GM12878 (cell line): Measurements from ENCODE around the gene SLC22A7. TPM values are rescaled to one million over a fixed set of nuclear protein-coding genes. Genes with fewer than 3 reads are reported as not detected.
"Not testable (repeated sequence)": the region's sequence is repeated elsewhere in the genome, so short reads cannot be mapped to it uniquely, and the experiment has no call there.

ENCODE experiments used
- ATAC-seq: fragments of 200-7000 bp; cut with Tn5 transposase; 3 replicates; pipeline ENCODE4 v1.9.1; 2020; ENCODE audit warnings: mild to moderate bottlenecking, moderate library complexity
- BruUV-seq: library from RNA; stranded (reverse); fragments of 400-500 nt; replicated peaks from 2 replicates; lab custom pipeline; 2021; lab: Mats Ljungman, UMichigan
- CTCF ChIA-PET: fragments of 300-600 bp; sonication (Branson Sonifier 250); formaldehyde crosslinking; extraction: SDS; loops from one replicate; lab custom pipeline; 2021; ENCODE audit warnings: inconsistent platforms; lab: Yijun Ruan, JAX
- POLR2A ChIA-PET: fragments of 350-600 bp; formaldehyde crosslinking; extraction: SDS; loops from one replicate; lab custom pipeline; 2021; ENCODE audit warnings: inconsistent platforms; lab: Charles Lee
- RAD21 ChIA-PET: fragments of 300-600 bp; sonication (Branson Sonifier 250); formaldehyde crosslinking; loops from one replicate; lab custom pipeline; 2023; ENCODE audit warnings: antibody characterized with exemption; ENCODE audit not compliant: unreplicated experiment; lab: Charles Lee
- SMC1A ChIA-PET: fragments of 300-600 bp; sonication (Branson Sonifier 250); formaldehyde crosslinking; loops from one replicate; lab custom pipeline; 2023; ENCODE audit not compliant: unreplicated experiment, uncharacterized antibody; lab: Charles Lee
- DNase-seq: peaks from one replicate; pipeline ENCODE4 v3.0.0-alpha.2; 2011; ENCODE audit warnings: low read depth, low spot score
- FAIRE-seq: peaks from 3 replicates; lab custom pipeline; 2011; peaks lifted over from hg19 to GRCh38; lab: Jason Lieb, UNC
- H2AFZ ChIP-seq: 2 replicates; pipeline ENCODE4 v1.6.0; 2011; ENCODE audit warnings: low read depth, low read length, control low read depth; ENCODE audit not compliant: control insufficient read depth
- H3K27ac ChIP-seq: 2 replicates; pipeline ENCODE4 v1.5.1; 2011; ENCODE audit warnings: control low read depth; ENCODE audit not compliant: control insufficient read depth, insufficient read depth
- H3K27me3 ChIP-seq, 2 experiments: replicated peaks in 1 of 2; 2 replicates each; pipeline versions ENCODE4 v1.6.0 to v1.6.1; 2011; ENCODE audit warnings: low read length in 1 of 2; ENCODE audit not compliant: control insufficient read depth in 2 of 2, insufficient read depth in 2 of 2
- H3K36me3 ChIP-seq, 2 experiments: 2 replicates each; pipeline ENCODE4 v1.5.1; 2011; ENCODE audit warnings: low read length in 1 of 2; ENCODE audit not compliant: control insufficient read depth in 2 of 2, insufficient read depth in 2 of 2
- H3K4me1 ChIP-seq: 2 replicates; pipeline ENCODE4 v1.6.1; 2011; ENCODE audit warnings: mild to moderate bottlenecking, low read length, moderate library complexity, mixed read lengths; ENCODE audit not compliant: control insufficient read depth, insufficient read depth
- H3K4me2 ChIP-seq: 2 replicates; pipeline ENCODE4 v1.6.0; 2011; ENCODE audit warnings: control low read depth; ENCODE audit not compliant: control insufficient read depth, insufficient read depth
- H3K4me3 ChIP-seq: fragments of 200-600 bp; sonication (generic); 2 replicates; pipeline ENCODE4 v1.5.1; 2016
- H3K79me2 ChIP-seq: 2 replicates; pipeline ENCODE4 v1.6.0; 2011; ENCODE audit warnings: low read length; ENCODE audit not compliant: control insufficient read depth, insufficient read depth
- H3K9ac ChIP-seq: 2 replicates; pipeline ENCODE4 v1.8.0; 2011; ENCODE audit warnings: low read length, control low read depth, mixed read lengths; ENCODE audit not compliant: control insufficient read depth, insufficient read depth
- H3K9me3 ChIP-seq: replicated peaks from 3 replicates; pipeline ENCODE4 v1.5.1; 2011; ENCODE audit warnings: mild to moderate bottlenecking, low read length; ENCODE audit not compliant: control insufficient read depth, insufficient read depth
- H4K20me1 ChIP-seq: 2 replicates; pipeline ENCODE4 v1.6.0; 2011; ENCODE audit not compliant: control insufficient read depth, insufficient read depth
- ASH2L ChIP-seq: fragments of 300-600, 200-600 bp; sonication (generic); IDR thresholded peaks from 2 replicates; pipeline ENCODE4 v1.6.1; 2017; ENCODE audit warnings: low read depth, mild to moderate bottlenecking, borderline replicate concordance
- BHLHE40 ChIP-seq, 2 experiments: fragments of 450-650 bp in 1 of 2; IDR thresholded peaks; 2 replicates each; pipeline ENCODE4 v1.6.1; 2011 to 2017; ENCODE audit warnings: low read depth in 2 of 2, borderline replicate concordance in 1 of 2, improper control_type of control experiment in 1 of 2, low read length in 1 of 2, mild to moderate bottlenecking in 1 of 2
- CBFB ChIP-seq: IDR thresholded peaks from 2 replicates; pipeline ENCODE4 v1.6.1; 2016; ENCODE audit warnings: antibody characterized with exemption, low read depth
- DPF2 ChIP-seq: fragments of 450-650 bp; IDR thresholded peaks from 2 replicates; pipeline ENCODE4 v1.6.1; 2017; ENCODE audit warnings: mild to moderate bottlenecking
- EED ChIP-seq: sonication (generic); IDR thresholded peaks from 2 replicates; pipeline ENCODE4 v1.6.1; 2016; ENCODE audit warnings: antibody characterized with exemption, low read depth
- FOXM1 ChIP-seq: IDR thresholded peaks from 2 replicates; pipeline ENCODE4 v1.6.1; 2012; ENCODE audit warnings: low read depth, mild to moderate bottlenecking, inconsistent platforms, low read length, moderate library complexity
- HDGF ChIP-seq: fragments of 450-650 bp; IDR thresholded peaks from 2 replicates; pipeline ENCODE4 v1.6.1; 2016; ENCODE audit warnings: antibody characterized with exemption
- IKZF2 ChIP-seq, 2 experiments: fragments of 450-650 bp; IDR thresholded peaks; 2 replicates each; pipeline ENCODE4 v1.6.1; 2017; ENCODE audit warnings: mild to moderate bottlenecking in 2 of 2, moderate library complexity in 2 of 2
- MTA2 ChIP-seq: fragments of 450-650 bp; IDR thresholded peaks from 2 replicates; pipeline ENCODE4 v1.6.1; 2016; ENCODE audit warnings: low read depth, mild to moderate bottlenecking, moderate library complexity
- NR2F1 ChIP-seq: fragments of 450-650 bp; conservative IDR thresholded peaks from 2 replicates; pipeline ENCODE4 v1.6.1; 2017; ENCODE audit warnings: mild to moderate bottlenecking
- POLR2AphosphoS2 ChIP-seq: IDR thresholded peaks from 2 replicates; pipeline ENCODE4 v1.6.1; 2011; ENCODE audit warnings: low read depth, mild to moderate bottlenecking, low read length, improper control_type of control experiment, moderate library complexity
- POU2F2 ChIP-seq: IDR thresholded peaks from 3 replicates; pipeline ENCODE4 v1.6.1; 2011; ENCODE audit warnings: low read depth, mild to moderate bottlenecking, low read length, borderline replicate concordance
- RAD51 ChIP-seq: fragments of 450-650 bp; IDR thresholded peaks from 2 replicates; pipeline ENCODE4 v1.6.1; 2016; ENCODE audit warnings: moderate library complexity, mild to moderate bottlenecking, inconsistent platforms
- SMC3 ChIP-seq: IDR thresholded peaks from 2 replicates; pipeline ENCODE4 v1.6.1; 2011; ENCODE audit warnings: low read length, improper control_type of control experiment, borderline replicate concordance
- SP1 ChIP-seq: IDR thresholded peaks from one replicate; pipeline ENCODE4 v1.6.1; 2011; ENCODE audit warnings: low read depth, low read length
- SREBF1 ChIP-seq: IDR thresholded peaks from 2 replicates; pipeline ENCODE4 v1.6.1; 2012; ENCODE audit warnings: mild to moderate bottlenecking, low read length
- TCF3 ChIP-seq: IDR thresholded peaks from 2 replicates; pipeline ENCODE4 v1.6.1; 2012; ENCODE audit warnings: low read depth, mild to moderate bottlenecking, low read length, borderline replicate concordance; ENCODE audit not compliant: insufficient read depth
- ZNF622 ChIP-seq: fragments of 450-650 bp; IDR thresholded peaks from 2 replicates; pipeline ENCODE4 v1.6.1; 2017; ENCODE audit warnings: mild to moderate bottlenecking, inconsistent platforms
- WGBS: methylation state at CpG from one replicate; pipeline ENCODE4 v1.1.6; 2016; ENCODE audit warnings: low lambda C conversion rate; ENCODE audit not compliant: insufficient replicate concordance, insufficient coverage; ENCODE audit errors: missing lambda C conversion rate; 5-methylcytosine and 5-hydroxymethylcytosine counted together
- in situ Hi-C: fragments of 300-500 bp; cut with MboI; formaldehyde crosslinking; loops from 9 replicates; pipeline ENCODE4 v1.14.3; 2018; ENCODE audit warnings: mixed read lengths
- intact Hi-C: fragments of 100-400 bp; cut with micrococcal nuclease; formaldehyde crosslinking; loops from one replicate; pipeline ENCODE4 v1.14.2; 2022; ENCODE audit not compliant: unreplicated experiment
- polyA plus RNA-seq, 11 experiments: library from polyadenylated mRNA; depleted of rRNA in 4 of 11; unstranded in 6 of 11; stranded (reverse) in 5 of 11; fragments of >200 nt; fragmentation: Nextera tagmentation in 4 of 11; fragmentation: Illumina TruSeq in 1 of 11; extraction: Ambion mirVana in 4 of 11; extraction: Trizol in 1 of 11; gene quantifications; 1 replicate in 1 of 11; 2 replicates in 10 of 11; pipeline versions ENCODE4 v1.2.1 to v1.2.3, GENCODE V29; 2011 to 2016; ENCODE audit warnings: inconsistent platforms in 2 of 11, missing spikeins in 2 of 11, low read depth in 1 of 11
- total RNA-seq, 4 experiments: library from RNA; depleted of rRNA in 3 of 4; stranded (reverse); fragments of >200 nt in 3 of 4; fragmentation: Illumina TruSeq in 1 of 4; extraction: Trizol in 1 of 4; gene quantifications; 2 replicates each; pipeline versions ENCODE4 v1.2.1 to v1.2.3, GENCODE V29; 2013 to 2021
- TF ChIP-seq, protein P1 (sequence below), 3 experiments: IDR thresholded peaks in 2 of 3; conservative IDR thresholded peaks in 1 of 3; 2 replicates each; pipeline ENCODE4 v1.5.1; 2011; ENCODE audit warnings: low read depth in 3 of 3, low read length in 3 of 3, mild to moderate bottlenecking in 3 of 3, control low read depth in 2 of 3, moderate library complexity in 2 of 3, inconsistent platforms in 1 of 3, mixed read lengths in 1 of 3; ENCODE audit not compliant: control insufficient read depth in 2 of 3, insufficient read depth in 1 of 3; ENCODE audit errors: extremely low read depth in 1 of 3

Gene SLC22A7
- total and polyA plus RNA-seq, 10 of the 15 experiments (the other 5 are each of a cell fraction or from before 2014, with no cell fraction given), result 0.08 to 0.31 TPM; not detected in 8

DNA sequence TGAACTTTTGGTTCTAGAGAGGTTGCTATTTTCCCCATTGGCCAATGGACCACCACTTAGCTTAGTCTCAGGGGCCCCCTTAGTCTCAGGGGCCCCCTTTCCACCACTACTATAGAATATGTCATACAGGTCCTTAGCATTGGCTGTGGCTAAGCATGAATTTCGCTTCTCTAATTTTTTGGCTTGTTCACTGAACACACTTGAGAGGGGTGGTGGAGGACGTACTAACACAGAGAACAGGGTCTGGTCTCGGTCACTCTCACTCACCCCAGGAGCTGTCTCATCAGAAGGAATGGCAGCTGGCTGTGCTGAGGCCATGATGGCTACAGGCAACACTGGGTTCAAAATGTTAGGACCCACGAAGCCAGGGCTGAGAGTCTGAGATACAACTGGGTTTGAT is 41.1 kb downstream of the SLC22A7 start (continued):
- TF ChIP-seq DPF2, result peak; percentile 43
- 0 out of 2 replicates have a peak, but pooled peaks have one; percentile 8 for TF ChIP-seq SMC3
- peak in 1 of 2 experiments; percentile 35; a peak in 1 of 4 replicates for TF ChIP-seq IKZF2 (IDR thresholded peaks at IDR 0.05)
- TF ChIP-seq TCF3, result no peak
- no peak for TF ChIP-seq CBFB
- no peak for TF ChIP-seq ASH2L
- peak; percentile 72 for TF ChIP-seq MTA2
- TF ChIP-seq FOXM1, result 0 out of 2 replicates have a peak, but pooled peaks have one; percentile 16
- 0 out of 2 replicates have a peak, but pooled peaks have one; percentile 31 for TF ChIP-seq EED
- 0 out of 2 replicates have a peak, but pooled peaks have one; percentile 8 for TF ChIP-seq NR2F1
- peak; percentile 55 to 61; a peak in 2 of 4 replicates for TF ChIP-seq BHLHE40 (IDR thresholded peaks at IDR 0.05; ENCODE audit: borderline replicate concordance in 1 of 2, low read depth in 2 of 2, low read length in 1 of 2)
- TF ChIP-seq, protein P1, sequence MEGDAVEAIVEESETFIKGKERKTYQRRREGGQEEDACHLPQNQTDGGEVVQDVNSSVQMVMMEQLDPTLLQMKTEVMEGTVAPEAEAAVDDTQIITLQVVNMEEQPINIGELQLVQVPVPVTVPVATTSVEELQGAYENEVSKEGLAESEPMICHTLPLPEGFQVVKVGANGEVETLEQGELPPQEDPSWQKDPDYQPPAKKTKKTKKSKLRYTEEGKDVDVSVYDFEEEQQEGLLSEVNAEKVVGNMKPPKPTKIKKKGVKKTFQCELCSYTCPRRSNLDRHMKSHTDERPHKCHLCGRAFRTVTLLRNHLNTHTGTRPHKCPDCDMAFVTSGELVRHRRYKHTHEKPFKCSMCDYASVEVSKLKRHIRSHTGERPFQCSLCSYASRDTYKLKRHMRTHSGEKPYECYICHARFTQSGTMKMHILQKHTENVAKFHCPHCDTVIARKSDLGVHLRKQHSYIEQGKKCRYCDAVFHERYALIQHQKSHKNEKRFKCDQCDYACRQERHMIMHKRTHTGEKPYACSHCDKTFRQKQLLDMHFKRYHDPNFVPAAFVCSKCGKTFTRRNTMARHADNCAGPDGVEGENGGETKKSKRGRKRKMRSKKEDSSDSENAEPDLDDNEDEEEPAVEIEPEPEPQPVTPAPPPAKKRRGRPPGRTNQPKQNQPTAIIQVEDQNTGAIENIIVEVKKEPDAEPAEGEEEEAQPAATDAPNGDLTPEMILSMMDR (IDR thresholded peaks at IDR 0.05 in 2 of 3, conservative IDR thresholded peaks at IDR 0.05 in 1 of 3; ENCODE audit: control insufficient read depth in 2 of 3, extremely low read depth in 1 of 3, insufficient read depth in 1 of 3, low read depth in 3 of 3, low read length in 3 of 3), result no peak
- peak; percentile 6; the same call in 1 of the 2 replicates for TF ChIP-seq POLR2AphosphoS2
- TF ChIP-seq SP1, result peak; percentile 48
- TF ChIP-seq ZNF622, result no peak
- TF ChIP-seq SREBF1, result no peak
- no peak for TF ChIP-seq RAD51
- no peak for TF ChIP-seq POU2F2
- TF ChIP-seq HDGF, result peak; percentile 69; the same call in 1 of the 2 replicates

DNA sequence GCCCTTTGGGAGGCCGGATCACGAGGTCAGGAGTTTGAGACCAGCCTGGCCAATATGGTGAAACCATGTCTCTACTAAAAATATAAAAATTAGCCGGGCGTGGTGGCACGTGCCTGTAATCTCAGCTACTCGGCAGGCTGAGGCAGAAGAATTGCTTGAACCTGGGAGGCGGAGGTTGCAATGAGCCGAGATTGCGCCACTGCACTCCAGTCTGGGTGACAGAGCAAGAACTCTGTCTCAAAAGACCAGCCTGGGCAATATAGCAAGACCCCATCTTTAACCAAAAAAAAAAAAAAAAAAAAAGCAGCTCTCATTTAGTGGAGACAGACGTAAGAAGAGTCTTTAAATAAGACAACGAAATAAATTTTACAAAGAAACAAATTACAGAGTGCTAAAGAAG is 48.2 kb downstream of the SLC22A7 start:
- in situ Hi-C loops, H3K9ac ChIP-seq, H3K27me3 ChIP-seq, BruUV-seq, H4K20me1 ChIP-seq, H3K4me2 ChIP-seq, FAIRE-seq, H3K4me3 ChIP-seq, H3K27ac ChIP-seq, intact Hi-C loops, DNase-seq, H2AFZ ChIP-seq, H3K9me3 ChIP-seq, ATAC-seq: not testable (repeated sequence)
- ChIA-PET CTCF (interaction anchor here (2.0 kb wide), 1 partner anchor 10 kb away, joined by 5 read pairs; no protein-coding TSS in a partner anchor), SMC1A (interaction anchor here (10.9 kb wide), 1 partner anchor 15 kb away, joined by 238 read pairs; no protein-coding TSS in a partner anchor), RAD21 (interaction anchor here (0.6 to 0.7 kb wide), 2 partner anchors 15 to 54 kb away, joined by 3 to 5 read pairs; no protein-coding TSS in a partner anchor), POLR2A (interaction anchor here (0.6 kb wide), 2 partner anchors 106 to 546 kb away, joined by 3 to 4 read pairs; no protein-coding TSS in a partner anchor)
- peaks cover 29% of the 10 kb centered on the region for H3K79me2 ChIP-seq
- H3K4me1 ChIP-seq, result peaks cover 17% of the 10 kb centered on the region
- 92% methylated on average over 11 of the region's 11 CpGs for WGBS
- peaks cover 12 to 43% of the 10 kb centered on the region in 2 experiments; a peak in 3 of 4 replicates for H3K36me3 ChIP-seq
